Posterior cingulate gyrus (tissue), 11 donors: ENCODE data around the gene AGRN.
A peak's percentile ranks its signal among the peaks of the same experiment; 100 is the strongest.
"Not testable (repeated sequence)": the region's sequence is repeated elsewhere in the genome, so short reads cannot be mapped to it uniquely, and the experiment has no call there.

Experiments used
- DNase-seq, 10 donors: peaks; one replicate each; pipeline versions ENCODE4 v3.0.0 to v3.0.0-alpha.2; 2020 to 2021; ENCODE audit warnings: mixed read lengths in 3 of 10
- intact Hi-C: fragments of 100-400 bp; cut with DNase I; formaldehyde crosslinking; loops from one replicate; pipeline ENCODE4 v1.15.1; 2023

Gene AGRN

GRCh38 chr1:1072849-1073742 lies 53.2 kb downstream of the AGRN start:
- intact Hi-C loops, result no loop called here
- DNase-seq, result peak in 1 of 10 donors; percentile 81

GRCh38 chr1:1073743-1074587 lies 54.0 kb downstream of the AGRN start, which contains the start of gene RNF223:
RNF223 (minus strand) TSS chr1:1074306; CDS start chr1:1072566, 1,740 bp downstream.
- intact Hi-C loops, result no loop called here
- peak in 1 of 10 donors; percentile 85 for DNase-seq

- intact Hi-C loops, result no loop called here
- DNase-seq, result peak in 3 of 10 donors; percentile 61 to 75 (median 73)
These were observed 54.8 kb downstream of the AGRN start for GRCh38 chr1:1074631-1075147.

- DNase-seq, result peak in 4 of 10 donors; percentile 5 to 86 (median 68)
- intact Hi-C loops, result no loop called here
These were observed 55.4 kb downstream of the AGRN start for GRCh38 chr1:1075148-1075935.

GRCh38 chr1:1077396-1077795 lies 57.5 kb downstream of the AGRN start:
- intact Hi-C loops, result not testable (repeated sequence)
- peak in 2 of 10 donors; percentile 5 to 68 for DNase-seq

GRCh38 chr1:1079408-1080121 lies 59.6 kb downstream of the AGRN start:
- intact Hi-C loops, result no loop called here
- DNase-seq, result peak in 7 of 10 donors; percentile 10 to 78 (median 23)

GRCh38 chr1:1080122-1080757 lies 60.3 kb downstream of the AGRN start:
- peak in 8 of 10 donors; percentile 27 to 92 (median 48) for DNase-seq
- intact Hi-C loops, result no loop called here

GRCh38 chr1:1080951-1081310 lies 61.0 kb downstream of the AGRN start:
- intact Hi-C loops, result no loop called here
- peak in 3 of 10 donors; percentile 27 to 72 (median 63) for DNase-seq

- intact Hi-C loops, result no loop called here
- DNase-seq, result peak in 6 of 10 donors; percentile 5 to 74 (median 42)
These were observed 61.7 kb downstream of the AGRN start for GRCh38 chr1:1081311-1082238.

- peak in 5 of 10 donors; percentile 6 to 82 (median 55) for DNase-seq
- intact Hi-C loops, result no loop called here
These were observed 62.4 kb downstream of the AGRN start for GRCh38 chr1:1082239-1082775.

- intact Hi-C loops, result no loop called here
- DNase-seq, result peak in 6 of 10 donors; percentile 6 to 81 (median 48)
These were observed 63.0 kb downstream of the AGRN start for GRCh38 chr1:1082776-1083415.

GRCh38 chr1:1083416-1084371 lies 63.8 kb downstream of the AGRN start:
- DNase-seq, result peak in 5 of 10 donors; percentile 5 to 80 (median 49)
- intact Hi-C loops, result no loop called here

GRCh38 chr1:1084372-1085170 lies 64.7 kb downstream of the AGRN start:
- intact Hi-C loops, result no loop called here

GRCh38 chr1:1085171-1085841 lies 65.4 kb downstream of the AGRN start:
- peak in 5 of 10 donors; percentile 9 to 75 (median 47) for DNase-seq
- intact Hi-C loops, result no loop called here

More at GRCh38 chr1:1084372-1085170, 64.7 kb downstream of the AGRN start:
- DNase-seq, result peak in 5 of 10 donors; percentile 7 to 78 (median 57)
